HG02852 (cell line): Measurements from ENCODE around the gene MAGI2.
"Not testable (repeated sequence)": the region's sequence is repeated elsewhere in the genome, so short reads cannot be mapped to it uniquely, and the experiment has no call there.

Experiments
- ATAC-seq: cut with Tn5 transposase; IDR thresholded peaks from one replicate; pipeline ENCODE4 v1.9.1; 2021; ENCODE audit warnings: mild to moderate bottlenecking, moderate library complexity; ENCODE audit not compliant: unreplicated experiment

Gene MAGI2

GRCh38 chr7:78329001-78329655 is 1124.3 kb downstream of the MAGI2 start:
- ATAC-seq, result no peak

- ATAC-seq, result no peak
These were observed 1125.7 kb downstream of the MAGI2 start for GRCh38 chr7:78327718-78328117.

GRCh38 chr7:78326876-78327275 is 1126.6 kb downstream of the MAGI2 start:
- no peak for ATAC-seq

GRCh38 chr7:78326189-78326588 is 1127.3 kb downstream of the MAGI2 start:
- ATAC-seq, result no peak

GRCh38 chr7:78323118-78323517 is 1130.3 kb downstream of the MAGI2 start:
- ATAC-seq, result no peak

GRCh38 chr7:78322231-78322630 is 1131.2 kb downstream of the MAGI2 start:
- ATAC-seq, result not testable (repeated sequence)

- no peak for ATAC-seq
These were observed 1136.1 kb downstream of the MAGI2 start for GRCh38 chr7:78317371-78317770.

- no peak for ATAC-seq
These were observed 1137.4 kb downstream of the MAGI2 start for GRCh38 chr7:78316110-78316509.

- no peak for ATAC-seq
These were observed 1138.3 kb downstream of the MAGI2 start for GRCh38 chr7:78315119-78315518.

GRCh38 chr7:78311181-78311580 is 1142.3 kb downstream of the MAGI2 start:
- no peak for ATAC-seq

- no peak for ATAC-seq
These were observed 1145.6 kb downstream of the MAGI2 start for GRCh38 chr7:78307892-78308291.

GRCh38 chr7:78306634-78307033 is 1146.8 kb downstream of the MAGI2 start:
- no peak for ATAC-seq

GRCh38 chr7:78301407-78301806 is 1152.1 kb downstream of the MAGI2 start:
- no peak for ATAC-seq

- no peak for ATAC-seq
These were observed 1154.4 kb downstream of the MAGI2 start for GRCh38 chr7:78299088-78299487.

- ATAC-seq, result no peak
These were observed 1156.7 kb downstream of the MAGI2 start for GRCh38 chr7:78296644-78297371.

- no peak for ATAC-seq
These were observed 1157.3 kb downstream of the MAGI2 start for GRCh38 chr7:78296046-78296597.

GRCh38 chr7:78289471-78289870 is 1164.0 kb downstream of the MAGI2 start:
- ATAC-seq, result not testable (repeated sequence)

GRCh38 chr7:78284945-78285344 is 1168.5 kb downstream of the MAGI2 start:
- ATAC-seq, result no peak

- ATAC-seq, result no peak
These were observed 1173.2 kb downstream of the MAGI2 start for GRCh38 chr7:78280276-78280675.

- ATAC-seq, result no peak
These were observed 1174.0 kb downstream of the MAGI2 start for GRCh38 chr7:78279457-78279856.

- no peak for ATAC-seq
These were observed 1174.4 kb downstream of the MAGI2 start for GRCh38 chr7:78279032-78279431.

- ATAC-seq, result no peak
These were observed 1186.3 kb downstream of the MAGI2 start for GRCh38 chr7:78267141-78267540.
